ENCODE data around the gene RPTOR. TPM values are rescaled to one million over a fixed set of nuclear protein-coding genes. Genes with fewer than 3 reads are reported as not detected.
A peak's percentile ranks its signal among the peaks of the same experiment; 100 is the strongest.

Gene RPTOR
- total RNA-seq, 2 donors from 2014 or later = 62.0 to 228 TPM

DNA sequence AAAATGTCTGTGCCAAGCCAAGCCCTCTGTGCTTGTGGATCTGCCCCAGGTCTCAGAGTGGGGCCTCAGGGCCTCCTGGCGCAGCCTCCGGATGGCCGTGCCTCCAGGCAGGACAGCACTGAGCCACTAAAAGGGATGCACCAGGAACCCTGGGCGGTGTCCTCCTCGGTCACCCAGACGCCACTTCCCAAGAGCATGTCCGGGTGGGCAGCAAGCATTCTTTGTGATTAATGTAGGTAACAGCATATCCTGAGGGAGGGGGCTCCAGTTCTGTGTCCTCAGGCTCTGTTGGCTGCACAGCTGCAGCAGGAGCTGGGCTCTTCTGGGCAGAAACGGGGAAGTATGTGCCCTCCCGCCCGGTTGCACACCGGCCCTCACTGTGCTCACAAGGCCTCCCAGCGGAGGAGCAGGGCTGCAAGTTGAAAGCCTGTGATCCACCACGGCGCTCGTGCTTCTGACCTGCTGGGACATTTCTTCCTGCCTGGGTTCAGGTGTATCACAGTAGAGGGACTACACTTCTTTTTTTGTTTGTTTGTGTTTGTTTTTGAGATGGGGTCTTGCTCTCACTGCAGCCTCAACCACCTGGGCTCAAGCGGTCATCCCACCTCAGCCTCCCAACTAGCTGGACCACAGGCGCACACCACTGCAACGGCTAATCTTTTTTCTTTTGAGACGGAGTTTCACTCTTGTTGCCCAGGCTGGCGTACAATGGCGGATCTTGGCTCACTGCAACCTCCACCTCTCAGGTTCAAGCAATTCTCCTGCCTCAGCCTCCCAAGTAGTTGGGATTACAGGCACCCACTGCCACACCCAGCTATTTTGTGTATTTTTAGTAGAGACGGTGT, 409.1 kb downstream of the RPTOR start:
- Mint-ChIP-seq H3K4me3 (no peak overlapping the region), H3K4me1 (no peaks in the 10 kb centered on the region)

DNA sequence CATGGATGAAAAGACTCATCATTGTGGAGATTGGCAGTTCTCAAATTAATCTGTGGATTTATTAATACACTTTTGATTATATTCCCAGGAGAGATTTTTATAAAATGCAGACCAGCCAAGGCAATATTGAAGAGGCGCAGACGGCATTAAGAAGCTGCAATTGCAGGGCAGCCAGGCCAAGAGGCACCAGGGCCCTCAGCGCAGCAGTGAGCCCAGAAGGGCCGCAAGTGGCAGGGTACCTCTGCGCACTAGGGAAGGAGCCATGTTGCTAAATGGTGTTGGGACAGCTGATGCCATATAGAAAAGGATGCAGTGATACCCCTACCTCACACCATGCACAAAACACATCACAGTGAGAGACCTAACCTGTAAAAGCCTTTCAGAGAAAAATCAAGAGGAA, 410.4 kb downstream of the RPTOR start:
- no peaks in the 10 kb centered on the region for H3K4me1 Mint-ChIP-seq
- H3K27me3 Mint-ChIP-seq = no peaks in the 10 kb centered on the region
- H3K9me3 Mint-ChIP-seq = no peaks in the 10 kb centered on the region
- H3K4me3 Mint-ChIP-seq = no peak overlapping the region
- ATAC-seq (replicated peaks) = no peak
- peaks cover 92% of the 10 kb centered on the region for H3K36me3 Mint-ChIP-seq (ENCODE audit: low read depth)
- H3K27ac Mint-ChIP-seq = no peak overlapping the region

More for the DNA sequence above, 409.1 kb downstream of the RPTOR start:
- Mint-ChIP-seq H3K27me3 (no peaks in the 10 kb centered on the region), H3K9me3 (no peaks in the 10 kb centered on the region), H3K36me3 (ENCODE audit: low read depth) (peaks cover 97% of the 10 kb centered on the region), H3K27ac (peak overlapping the region; percentile 30)
- peak; percentile 6 for ATAC-seq (replicated peaks)

GRCh38 chr17:80955671-80956280, 411.1 kb downstream of the RPTOR start:
- ATAC-seq (replicated peaks) = no peak
- Mint-ChIP-seq H3K9me3 (no peaks in the 10 kb centered on the region), H3K4me3 (no peak overlapping the region), H3K27ac (no peak overlapping the region), H3K27me3 (no peaks in the 10 kb centered on the region), H3K4me1 (no peaks in the 10 kb centered on the region), H3K36me3 (ENCODE audit: low read depth) (peaks cover 92% of the 10 kb centered on the region)

DNA sequence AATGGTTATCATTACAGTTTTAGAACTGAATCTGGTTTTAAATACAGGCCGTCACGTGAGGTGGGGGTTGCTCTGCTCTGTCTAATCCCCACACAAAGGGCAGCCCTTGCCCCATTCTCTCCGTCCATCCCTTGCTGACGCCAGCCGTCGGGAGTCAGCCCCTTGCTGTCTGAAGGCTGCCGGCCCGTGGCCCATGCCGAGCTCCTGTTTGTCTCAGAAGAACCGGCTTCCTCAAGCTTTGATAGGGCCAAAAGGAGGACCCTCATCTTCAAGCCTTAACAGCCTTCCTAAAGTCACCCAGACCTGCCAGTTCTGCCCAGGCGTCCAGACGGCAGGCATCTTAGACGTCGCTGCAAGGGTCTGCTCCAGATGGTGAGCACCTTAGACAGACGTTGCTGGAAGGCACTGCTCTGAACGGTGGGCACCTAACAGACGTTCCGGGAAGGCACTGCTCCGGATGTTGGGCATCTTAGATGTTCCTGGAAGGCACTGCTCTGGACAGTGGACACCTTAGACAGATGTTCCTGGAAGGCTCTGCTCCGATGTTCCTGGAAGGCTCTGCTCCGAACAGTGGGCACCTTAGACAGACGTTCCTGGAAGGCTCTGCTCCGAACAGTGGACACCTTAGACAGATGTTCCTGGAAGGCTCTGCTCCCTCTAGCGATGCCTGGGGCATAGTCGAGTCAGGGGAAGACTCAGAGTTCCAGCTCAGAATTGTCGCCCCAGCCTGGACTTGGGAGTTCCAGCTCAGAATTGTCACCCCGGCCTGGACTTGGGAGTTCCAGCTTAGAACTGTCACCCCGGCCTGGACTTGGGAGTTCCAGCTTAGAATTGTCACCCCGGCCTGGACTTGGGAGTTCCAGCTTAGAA, 411.9 kb downstream of the RPTOR start:
- Mint-ChIP-seq H3K9me3 (no peaks in the 10 kb centered on the region), H3K27ac (no peak overlapping the region), H3K27me3 (no peaks in the 10 kb centered on the region), H3K36me3 (ENCODE audit: low read depth) (peaks cover 92% of the 10 kb centered on the region), H3K4me3 (no peak overlapping the region), H3K4me1 (no peaks in the 10 kb centered on the region)
- no peak for ATAC-seq (replicated peaks)

GRCh38 chr17:80957461-80957941, 412.9 kb downstream of the RPTOR start:
- Mint-ChIP-seq H3K4me1 (no peaks in the 10 kb centered on the region), H3K9me3 (no peaks in the 10 kb centered on the region), H3K27ac (no peak overlapping the region), H3K36me3 (ENCODE audit: low read depth) (peaks cover 92% of the 10 kb centered on the region), H3K27me3 (no peaks in the 10 kb centered on the region), H3K4me3 (no peak overlapping the region)
- no peak for ATAC-seq (replicated peaks)

DNA sequence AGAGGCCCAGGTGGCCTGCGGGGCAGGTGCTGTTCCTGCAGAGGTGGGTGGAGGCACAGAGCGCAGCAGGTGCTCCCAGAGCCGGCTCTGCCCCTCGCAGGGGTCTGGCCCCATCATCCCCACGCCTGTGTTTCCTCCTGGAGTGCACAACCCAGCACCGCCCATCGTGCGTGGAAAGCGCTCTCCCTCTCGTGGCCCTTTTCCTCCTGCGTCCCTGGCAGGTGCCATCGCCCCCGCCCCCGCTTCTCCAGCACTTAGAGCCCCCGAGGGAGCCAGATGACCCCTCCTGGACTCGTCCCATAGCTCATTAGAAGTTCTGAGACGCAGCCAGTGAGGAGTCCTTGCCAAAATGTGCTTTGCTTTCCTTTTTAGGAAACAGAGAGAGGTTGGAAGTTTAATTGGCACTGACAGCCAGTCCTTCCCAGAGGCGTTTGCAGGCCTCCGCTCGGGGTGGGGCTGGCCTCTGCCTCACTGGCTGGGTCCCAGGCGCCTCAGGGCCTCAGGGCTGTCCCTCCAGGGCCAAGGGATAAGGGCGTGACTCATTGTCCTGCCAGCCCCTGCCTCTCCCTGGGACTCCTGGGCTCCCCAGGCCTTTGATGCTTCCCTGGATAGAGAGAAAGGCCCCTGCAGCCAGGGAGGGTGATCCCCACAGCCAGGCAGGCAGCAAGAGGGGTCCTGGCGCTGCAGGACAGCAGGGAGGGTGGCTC, 414.8 kb downstream of the RPTOR start:
- Mint-ChIP-seq H3K4me1 (no peaks in the 10 kb centered on the region), H3K27ac (no peak overlapping the region), H3K36me3 (ENCODE audit: low read depth) (peaks cover 83% of the 10 kb centered on the region), H3K9me3 (no peaks in the 10 kb centered on the region), H3K4me3 (no peak overlapping the region), H3K27me3 (no peaks in the 10 kb centered on the region)
- ATAC-seq (replicated peaks) = no peak

GRCh38 chr17:80960037-80960796, 415.6 kb downstream of the RPTOR start:
- ATAC-seq (replicated peaks) = no peak
- H3K27me3 Mint-ChIP-seq = no peaks in the 10 kb centered on the region
- H3K9me3 Mint-ChIP-seq = no peaks in the 10 kb centered on the region
- no peaks in the 10 kb centered on the region for H3K4me1 Mint-ChIP-seq
- H3K36me3 Mint-ChIP-seq (ENCODE audit: low read depth) = peaks cover 83% of the 10 kb centered on the region
- no peak overlapping the region for H3K4me3 Mint-ChIP-seq
- peak overlapping the region; percentile 54 for H3K27ac Mint-ChIP-seq

DNA sequence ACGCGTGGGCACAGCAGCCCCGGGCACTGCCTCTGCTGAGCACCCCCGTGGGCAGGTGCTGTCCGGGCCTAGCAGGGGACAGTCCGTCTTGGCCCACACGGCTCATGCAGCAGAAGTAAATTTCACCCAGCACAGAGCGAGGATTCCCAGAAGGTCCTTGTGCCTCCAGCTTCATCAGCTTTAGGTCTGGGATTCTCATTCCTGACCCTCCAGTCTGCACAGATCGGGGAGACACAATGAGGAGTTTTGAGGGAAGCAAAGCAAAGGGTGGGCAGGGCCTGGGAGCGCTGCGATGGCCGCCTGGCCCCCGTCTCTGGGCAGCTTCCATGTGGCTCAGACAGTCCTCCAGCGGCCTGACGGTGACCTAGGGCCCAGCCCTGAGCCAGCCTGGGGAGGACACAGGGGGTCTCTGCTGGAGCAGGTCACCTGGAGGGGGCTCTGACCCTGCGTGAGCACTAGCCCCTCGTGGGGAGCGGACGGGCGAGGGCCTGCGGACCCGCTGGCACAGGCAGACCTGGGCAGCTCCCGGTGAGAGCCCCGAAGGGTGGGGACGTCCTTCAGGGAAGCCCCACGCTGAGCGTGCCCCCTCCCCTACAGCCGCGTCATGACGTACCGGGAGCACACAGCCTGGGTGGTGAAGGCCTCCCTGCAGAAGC, 416.3 kb downstream of the RPTOR start:
- H3K36me3 Mint-ChIP-seq (ENCODE audit: low read depth) = peaks cover 83% of the 10 kb centered on the region
- H3K4me1 Mint-ChIP-seq = no peaks in the 10 kb centered on the region
- no peaks in the 10 kb centered on the region for H3K9me3 Mint-ChIP-seq
- H3K27me3 Mint-ChIP-seq = no peaks in the 10 kb centered on the region
- H3K4me3 Mint-ChIP-seq = no peak overlapping the region
- no peak for ATAC-seq (replicated peaks)
- peak overlapping the region; percentile 54 for H3K27ac Mint-ChIP-seq

DNA sequence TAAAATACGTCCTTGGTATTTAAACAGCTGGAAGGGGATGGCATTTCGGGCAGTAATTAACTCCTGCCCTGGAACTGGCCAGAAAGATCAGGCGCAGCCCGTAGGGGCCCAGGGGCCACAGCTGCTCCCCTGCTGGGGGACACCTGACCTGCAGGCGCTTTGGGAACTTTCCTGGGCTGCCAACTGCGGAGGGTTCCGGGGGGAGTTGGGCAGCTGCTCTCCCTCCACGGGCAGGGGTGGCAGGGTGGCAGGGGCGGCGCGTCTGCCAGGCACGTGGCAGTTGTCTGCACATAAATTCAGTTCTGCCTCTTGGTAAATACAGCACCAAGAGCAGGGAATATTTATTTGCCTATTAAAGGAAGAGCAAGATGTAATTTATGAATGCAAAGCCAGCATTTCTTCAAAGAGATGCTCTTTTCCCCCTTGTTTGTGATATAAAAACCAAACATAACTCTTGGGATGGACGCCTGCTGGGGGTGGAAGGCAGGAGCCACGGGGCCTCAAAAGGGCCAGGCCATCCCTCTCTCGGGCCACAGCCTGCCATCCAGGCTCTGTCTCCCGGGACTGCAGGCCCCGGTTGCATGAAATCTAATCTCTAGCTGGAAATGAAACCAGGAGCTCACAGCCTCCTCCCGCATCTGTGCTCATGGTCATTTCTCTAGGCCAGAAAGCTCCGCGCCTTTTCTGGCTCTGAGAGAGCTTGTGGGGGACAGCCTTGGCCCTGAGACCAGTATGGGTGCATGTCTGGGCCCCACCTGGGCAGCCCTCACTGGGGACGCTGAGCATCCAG, 417.1 kb downstream of the RPTOR start:
- Mint-ChIP-seq H3K27me3 (no peaks in the 10 kb centered on the region), H3K36me3 (ENCODE audit: low read depth) (peaks cover 83% of the 10 kb centered on the region), H3K4me3 (no peak overlapping the region), H3K9me3 (no peaks in the 10 kb centered on the region), H3K4me1 (no peaks in the 10 kb centered on the region), H3K27ac (no peak overlapping the region)
- ATAC-seq (replicated peaks) = no peak

GRCh38 chr17:80962356-80963329, 418.0 kb downstream of the RPTOR start:
- Mint-ChIP-seq H3K36me3 (ENCODE audit: low read depth) (peaks cover 82% of the 10 kb centered on the region), H3K27me3 (no peaks in the 10 kb centered on the region), H3K27ac (peak overlapping the region; percentile 63), H3K4me1 (no peaks in the 10 kb centered on the region), H3K4me3 (no peak overlapping the region), H3K9me3 (no peaks in the 10 kb centered on the region)
- no peak for ATAC-seq (replicated peaks)

GRCh38 chr17:80963812-80964543, 419.3 kb downstream of the RPTOR start:
- no peaks in the 10 kb centered on the region for H3K27me3 Mint-ChIP-seq
- peak overlapping the region; percentile 56 for H3K27ac Mint-ChIP-seq
- peaks cover 84% of the 10 kb centered on the region for H3K36me3 Mint-ChIP-seq (ENCODE audit: low read depth)
- no peak for ATAC-seq (replicated peaks)
- no peaks in the 10 kb centered on the region for H3K4me1 Mint-ChIP-seq
- H3K9me3 Mint-ChIP-seq = no peaks in the 10 kb centered on the region
- H3K4me3 Mint-ChIP-seq = no peak overlapping the region

Data from activated T-helper 17 cell treated with anti-CD3 and anti-CD28 coated beads, Interleukin-2, amount 50 U/mL, for 72 hours (primary cell).